Lower leg skin (tissue), 4 donors: ENCODE data around the gene GRK6. TPM values are rescaled to one million over a fixed set of nuclear protein-coding genes. Genes with fewer than 3 reads are reported as not detected.

ENCODE experiments used
- DNase-seq, 2 donors: peaks; one replicate each; pipeline ENCODE4 v3.0.0-alpha.2; 2019; ENCODE audit warnings: low spot score in 2 of 2
- H3K4me3 ChIP-seq: fragments of 200-600 bp; sonication (generic); 2 replicates; pipeline ENCODE4 v1.5.1; 2017; ENCODE audit warnings: mild to moderate bottlenecking, low read depth; ENCODE audit not compliant: poor library complexity, severe bottlenecking
- POLR2A ChIP-seq, 2 donors: fragments of 450-650 bp; IDR thresholded peaks; one replicate each; pipeline ENCODE4 v1.6.1; 2016 to 2017; ENCODE audit warnings: antibody characterized with exemption in 2 of 2, mild to moderate bottlenecking in 1 of 2, moderate library complexity in 1 of 2
- WGBS, 2 donors: methylation state at CpG; one replicate each; pipeline ENCODE4 v1.1.5; 2018; 5-methylcytosine and 5-hydroxymethylcytosine counted together
- intact Hi-C: fragments of 100-400 bp; cut with DNase I; formaldehyde crosslinking; loops from one replicate; pipeline ENCODE4 v1.15.0; 2023; ENCODE audit warnings: low total_unique reads
- total RNA-seq, 4 donors: library from RNA; depleted of rRNA; stranded (reverse); fragments of >200 nt; gene quantifications; one replicate each; pipeline ENCODE4 v1.1.0, GENCODE V29; 2016
- TF ChIP-seq, protein P1 (sequence below), 3 donors: fragments of 450-650 bp; IDR thresholded peaks; one replicate each; pipeline ENCODE4 v1.5.1; 2016; ENCODE audit warnings: antibody characterized with exemption in 3 of 3, mild to moderate bottlenecking in 3 of 3, moderate library complexity in 2 of 3

The GRK6 gene
- total RNA-seq, 4 donors from 2014 or later: 29.5 to 56.7 (median 38.1) TPM

DNA sequence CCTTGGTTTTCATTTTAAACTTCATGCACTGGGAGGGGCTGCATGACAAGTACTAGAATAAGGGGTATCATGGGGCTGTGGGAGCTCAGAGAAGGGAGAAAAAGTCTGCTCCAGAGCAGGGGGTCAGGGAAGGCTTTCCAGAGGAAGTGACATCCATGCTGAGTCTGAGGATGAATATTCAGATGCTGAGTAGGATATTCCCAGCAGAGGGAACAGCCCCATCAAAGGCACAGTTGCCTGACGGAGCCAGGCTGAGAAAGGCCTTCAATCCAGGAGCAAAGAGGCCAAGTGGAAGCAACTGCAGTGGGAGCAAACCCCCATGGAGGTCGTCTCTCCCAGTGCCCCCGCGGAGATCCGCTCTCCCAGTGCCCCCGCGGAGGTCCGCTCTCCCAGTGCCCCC, 30.4 kb upstream of the GRK6 start:
- H3K4me3 ChIP-seq: no peak overlapping the region
- DNase-seq: no peak
- TF ChIP-seq, protein P1, sequence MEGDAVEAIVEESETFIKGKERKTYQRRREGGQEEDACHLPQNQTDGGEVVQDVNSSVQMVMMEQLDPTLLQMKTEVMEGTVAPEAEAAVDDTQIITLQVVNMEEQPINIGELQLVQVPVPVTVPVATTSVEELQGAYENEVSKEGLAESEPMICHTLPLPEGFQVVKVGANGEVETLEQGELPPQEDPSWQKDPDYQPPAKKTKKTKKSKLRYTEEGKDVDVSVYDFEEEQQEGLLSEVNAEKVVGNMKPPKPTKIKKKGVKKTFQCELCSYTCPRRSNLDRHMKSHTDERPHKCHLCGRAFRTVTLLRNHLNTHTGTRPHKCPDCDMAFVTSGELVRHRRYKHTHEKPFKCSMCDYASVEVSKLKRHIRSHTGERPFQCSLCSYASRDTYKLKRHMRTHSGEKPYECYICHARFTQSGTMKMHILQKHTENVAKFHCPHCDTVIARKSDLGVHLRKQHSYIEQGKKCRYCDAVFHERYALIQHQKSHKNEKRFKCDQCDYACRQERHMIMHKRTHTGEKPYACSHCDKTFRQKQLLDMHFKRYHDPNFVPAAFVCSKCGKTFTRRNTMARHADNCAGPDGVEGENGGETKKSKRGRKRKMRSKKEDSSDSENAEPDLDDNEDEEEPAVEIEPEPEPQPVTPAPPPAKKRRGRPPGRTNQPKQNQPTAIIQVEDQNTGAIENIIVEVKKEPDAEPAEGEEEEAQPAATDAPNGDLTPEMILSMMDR (IDR thresholded peaks at IDR 0.05): no peak
- no peak for TF ChIP-seq POLR2A (IDR thresholded peaks at IDR 0.05)
- intact Hi-C loops: no loop called here
- WGBS, 2 donors: 64 to 67% methylated on average over 7 to 8 of the region's 8 CpGs

DNA sequence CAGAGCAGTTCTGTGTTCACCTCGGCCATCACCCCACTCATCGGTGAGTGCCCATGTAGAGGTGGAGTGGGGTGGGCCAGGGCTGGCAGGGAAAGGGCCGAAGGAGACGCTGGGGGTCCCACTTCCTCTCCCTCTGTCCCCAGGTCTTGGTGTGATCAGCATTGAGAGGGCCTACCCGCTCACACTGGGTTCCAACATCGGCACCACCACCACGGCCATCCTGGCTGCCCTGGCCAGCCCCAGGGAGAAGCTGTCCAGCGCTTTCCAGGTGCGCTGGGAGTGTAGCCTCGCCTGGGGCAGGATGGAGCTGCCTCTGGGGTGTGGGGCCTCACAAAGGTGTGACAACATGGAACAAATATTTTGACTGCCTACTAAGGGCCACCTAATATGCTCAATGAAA, 29.7 kb upstream of the GRK6 start:
- 87 to 96% methylated on average over 7 to 10 of the region's 10 CpGs for WGBS, 2 donors
- no peak for TF ChIP-seq POLR2A (IDR thresholded peaks at IDR 0.05)
- TF ChIP-seq, protein P1 (IDR thresholded peaks at IDR 0.05): no peak
- no peak overlapping the region for H3K4me3 ChIP-seq
- intact Hi-C loops: no loop called here
- no peak for DNase-seq

DNA sequence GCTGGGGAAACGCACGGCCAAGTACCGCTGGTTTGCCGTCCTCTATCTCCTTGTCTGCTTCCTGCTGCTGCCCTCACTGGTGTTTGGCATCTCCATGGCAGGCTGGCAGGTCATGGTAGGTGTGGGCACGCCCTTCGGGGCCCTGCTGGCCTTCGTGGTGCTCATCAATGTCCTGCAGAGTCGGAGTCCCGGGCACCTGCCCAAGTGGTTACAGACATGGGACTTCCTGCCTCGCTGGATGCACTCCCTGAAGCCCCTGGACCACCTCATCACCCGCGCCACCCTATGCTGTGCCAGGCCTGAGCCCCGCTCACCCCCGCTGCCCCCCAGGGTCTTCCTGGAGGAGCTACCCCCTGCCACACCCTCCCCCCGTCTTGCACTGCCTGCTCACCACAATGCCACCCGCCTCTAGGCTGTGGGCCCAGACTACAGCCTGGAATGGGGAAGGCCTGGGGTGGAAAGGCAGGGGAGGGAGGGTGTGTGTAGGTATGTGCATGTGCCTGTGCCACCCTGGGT, 28.5 kb upstream of the GRK6 start:
- TF ChIP-seq, protein P1 (IDR thresholded peaks at IDR 0.05): no peak
- no peak for TF ChIP-seq POLR2A (IDR thresholded peaks at IDR 0.05)
- intact Hi-C loops: no loop called here
- no peak overlapping the region for H3K4me3 ChIP-seq
- no peak for DNase-seq
- 76 to 87% methylated on average over 10 to 15 of the region's 16 CpGs for WGBS, 2 donors

DNA sequence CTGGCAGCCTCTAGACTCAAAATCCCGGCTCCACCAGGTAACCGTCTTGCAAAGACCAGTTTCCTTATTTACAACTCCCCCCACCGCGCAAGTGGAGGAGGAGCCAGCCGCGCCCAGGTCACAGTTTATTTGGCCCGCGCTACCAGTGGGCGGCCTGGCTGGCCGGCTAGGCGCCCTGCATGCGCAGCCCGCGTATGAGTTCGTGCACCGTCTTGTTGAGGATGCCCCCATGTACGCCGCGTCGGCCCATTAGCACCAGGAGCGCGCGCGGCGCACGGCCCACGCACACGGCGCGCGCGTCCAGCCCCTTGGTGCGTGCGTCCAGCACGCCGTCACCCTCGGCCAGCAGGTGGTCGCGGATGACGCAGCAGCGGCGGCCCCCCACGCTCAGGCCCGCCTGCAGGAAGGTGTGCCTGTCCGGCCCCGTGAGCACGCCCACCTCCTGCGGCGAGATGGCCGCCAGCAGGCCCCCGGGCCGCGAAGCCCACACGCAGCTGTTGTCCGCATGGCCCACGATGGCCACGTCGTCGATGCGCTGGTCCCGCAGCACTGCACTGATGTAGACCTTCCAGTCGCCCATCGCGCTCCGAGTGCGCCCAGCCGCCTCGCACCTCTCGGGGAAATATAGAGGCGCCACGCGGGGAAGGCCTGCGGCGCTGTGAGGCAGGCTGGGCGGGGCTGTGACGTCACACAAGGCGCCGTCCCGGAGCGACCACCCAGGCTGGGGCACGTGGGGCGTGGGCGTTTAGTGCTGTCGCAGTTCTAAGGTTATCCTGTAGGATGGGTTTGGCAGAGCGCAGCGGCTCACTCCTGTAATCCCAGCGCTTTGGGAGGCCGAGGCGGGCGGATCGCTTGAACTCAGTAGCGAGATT, 26.2 kb upstream of the GRK6 start, which contains the start of gene PFN3:
TSS of gene PFN3 (minus strand) at position 665 of the 872 bp plus-strand sequence. CDS start at position 580, 85 bp downstream.
- DNase-seq: no peak
- intact Hi-C loops: loop anchor here (5.0 kb wide), 1 partner anchor 102 kb away; no protein-coding TSS in a partner anchor
- 49 to 54% methylated on average over 32 to 87 of the region's 92 CpGs for WGBS, 2 donors
- no peak within 1 kb of the TSS for H3K4me3 ChIP-seq
- no peak for TF ChIP-seq POLR2A (IDR thresholded peaks at IDR 0.05)
- TF ChIP-seq, protein P1 (IDR thresholded peaks at IDR 0.05): no peak

DNA sequence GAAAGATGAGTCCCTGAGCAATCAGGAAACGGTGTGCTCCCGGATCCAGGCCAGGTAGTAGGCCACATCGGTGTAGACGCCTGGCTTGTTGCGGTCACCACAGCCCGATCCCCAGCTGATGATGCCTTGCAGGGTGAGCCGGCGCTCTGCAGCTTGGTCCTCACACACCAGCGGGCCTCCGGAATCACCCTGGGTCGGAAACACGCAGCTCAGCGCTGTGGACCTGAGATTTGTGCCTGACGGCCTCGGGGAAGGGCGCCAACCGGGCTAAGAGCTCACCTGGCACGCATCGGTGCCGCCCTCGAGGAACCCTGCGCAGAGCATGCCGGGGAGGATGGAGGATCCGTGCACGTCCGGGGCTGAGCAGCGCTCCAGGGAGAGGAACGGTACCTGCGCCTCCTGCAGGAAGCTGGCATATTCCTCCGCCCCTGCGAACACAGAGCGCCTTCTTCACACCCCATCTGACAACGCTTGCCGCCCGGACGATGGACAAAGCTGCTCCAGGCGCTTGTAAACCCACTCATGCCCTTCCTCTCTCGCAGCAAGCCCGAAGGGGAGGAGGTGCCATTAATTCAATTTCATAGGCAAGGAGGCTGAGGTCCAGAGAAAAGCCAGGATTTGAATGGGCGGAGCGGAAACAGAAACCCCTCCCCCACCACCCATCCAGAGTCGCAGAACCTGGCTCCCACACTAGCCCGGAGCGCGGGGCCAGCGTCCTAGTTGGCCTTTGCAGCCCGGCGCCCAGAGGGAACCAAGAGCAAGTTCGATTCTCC, 24.0 kb upstream of the GRK6 start:
- TF ChIP-seq, protein P1 (IDR thresholded peaks at IDR 0.05): no peak
- no peak for TF ChIP-seq POLR2A (IDR thresholded peaks at IDR 0.05)
- 5 to 7% methylated on average over 27 to 40 of the region's 49 CpGs for WGBS, 2 donors
- DNase-seq: peak; percentile 56 to 92
- H3K4me3 ChIP-seq: no peak overlapping the region
- intact Hi-C loops: loop anchor here (5.0 kb wide), 1 partner anchor 100 kb away; no protein-coding TSS in a partner anchor
